Stimulated activated CD4-positive, alpha-beta T cell treated with anti-CD3 and anti-CD28 coated beads, Interleukin-15, amount 100 ng/mL, for 24 hours (primary cell): ENCODE data around the gene MR1.
A peak's percentile ranks its signal among the peaks of the same experiment; 100 is the strongest.
"Not testable (repeated sequence)": the region's sequence is repeated elsewhere in the genome, so short reads cannot be mapped to it uniquely, and the experiment has no call there.

ENCODE experiments used
- DNase-seq: peaks from one replicate; pipeline ENCODE4 v3.0.0-alpha.2; 2020

Gene MR1

GRCh38 chr1:181032535-181032934, 1.2 kb upstream of the MR1 start:
- DNase-seq = no peak

- DNase-seq = peak; percentile 33
These were observed 520 bp upstream of the MR1 start for GRCh38 chr1:181033128-181033798.

GRCh38 chr1:181035210-181035609, 1.4 kb downstream of the MR1 start:
- DNase-seq = not testable (repeated sequence)

GRCh38 chr1:181036107-181036836, 2.5 kb downstream of the MR1 start:
- DNase-seq = no peak

GRCh38 chr1:181037386-181037785, 3.6 kb downstream of the MR1 start:
- no peak for DNase-seq

GRCh38 chr1:181038399-181038873, 4.7 kb downstream of the MR1 start:
- DNase-seq = peak; percentile 64

GRCh38 chr1:181040284-181040865, 6.6 kb downstream of the MR1 start:
- DNase-seq = no peak

- DNase-seq = no peak
These were observed 9.5 kb downstream of the MR1 start for GRCh38 chr1:181043025-181043888.

GRCh38 chr1:181044449-181044966, 10.7 kb downstream of the MR1 start:
- DNase-seq = peak; percentile 63

GRCh38 chr1:181045946-181046345, 12.2 kb downstream of the MR1 start:
- not testable (repeated sequence) for DNase-seq

- no peak for DNase-seq
These were observed 15.6 kb downstream of the MR1 start for GRCh38 chr1:181049378-181049777.

GRCh38 chr1:181050922-181051321, 17.1 kb downstream of the MR1 start:
- DNase-seq = no peak

- DNase-seq = no peak
These were observed 22.8 kb downstream of the MR1 start for GRCh38 chr1:181056560-181056959.

GRCh38 chr1:181057079-181057478, 23.3 kb downstream of the MR1 start:
- no peak for DNase-seq

- DNase-seq = no peak
These were observed 25.7 kb downstream of the MR1 start for GRCh38 chr1:181059435-181059834.

GRCh38 chr1:181060066-181060465, 26.3 kb downstream of the MR1 start:
- no peak for DNase-seq

GRCh38 chr1:181060947-181061346, 27.2 kb downstream of the MR1 start:
- not testable (repeated sequence) for DNase-seq

- no peak for DNase-seq
These were observed 27.7 kb downstream of the MR1 start for GRCh38 chr1:181061487-181061886.

- peak; percentile 34 for DNase-seq
These were observed 28.4 kb downstream of the MR1 start for GRCh38 chr1:181061891-181062835.

- DNase-seq = peak; percentile 17
These were observed 29.1 kb downstream of the MR1 start for GRCh38 chr1:181062836-181063428.

GRCh38 chr1:181064011-181064623, 30.3 kb downstream of the MR1 start:
- no peak for DNase-seq
